CD14-positive monocyte (primary cell): ENCODE data around the gene NOP14. TPM values are rescaled to one million over a fixed set of nuclear protein-coding genes. Genes with fewer than 3 reads are reported as not detected.
"Not testable (repeated sequence)": the region's sequence is repeated elsewhere in the genome, so short reads cannot be mapped to it uniquely, and the experiment has no call there.

Experiments
- DNase-seq, 3 donors: peaks; one replicate each; pipeline ENCODE4 v3.0.0-alpha.2; 2011 to 2022
- H2AFZ ChIP-seq: 2 replicates; pipeline ENCODE4 v1.6.0; 2012; ENCODE audit warnings: mild to moderate bottlenecking, low read depth, low read length, inconsistent platforms; ENCODE audit not compliant: insufficient read depth, poor library complexity, severe bottlenecking
- H3K27ac ChIP-seq, 2 donors: 1 replicate in 1 of 2; 2 replicates in 1 of 2; pipeline ENCODE4 v1.5.1; 2012 to 2013; ENCODE audit warnings: low read length in 2 of 2, control low read depth in 1 of 2, inconsistent platforms in 1 of 2, low read depth in 1 of 2, mild to moderate bottlenecking in 1 of 2
- H3K27me3 ChIP-seq, 2 donors: one replicate each; pipeline versions ENCODE4 v1.6.0 to v1.6.1; 2011 to 2013; ENCODE audit warnings: low read length in 2 of 2; ENCODE audit not compliant: control insufficient read depth in 2 of 2, insufficient read depth in 2 of 2
- H3K36me3 ChIP-seq, 2 donors: replicated peaks in 1 of 2; 1 replicate in 1 of 2; 2 replicates in 1 of 2; pipeline versions ENCODE4 v1.5.1 to v1.6.1; 2012 to 2013; ENCODE audit warnings: low read length in 2 of 2, control low read depth in 1 of 2, inconsistent platforms in 1 of 2, mild to moderate bottlenecking in 1 of 2; ENCODE audit not compliant: insufficient read depth in 2 of 2, control insufficient read depth in 1 of 2
- H3K4me1 ChIP-seq, 2 donors: 1 replicate in 1 of 2; 2 replicates in 1 of 2; pipeline versions ENCODE4 v1.5.1 to v1.6.1; 2012 to 2013; ENCODE audit warnings: low read length in 2 of 2, control low read depth in 1 of 2, inconsistent platforms in 1 of 2, mild to moderate bottlenecking in 1 of 2, moderate library complexity in 1 of 2; ENCODE audit not compliant: insufficient read depth in 2 of 2, control insufficient read depth in 1 of 2
- H3K4me2 ChIP-seq: replicated peaks from 2 replicates; pipeline ENCODE3; 2012; ENCODE audit warnings: low read length, moderate library complexity, mild to moderate bottlenecking; ENCODE audit not compliant: poor library complexity, severe bottlenecking; ENCODE audit errors: extremely low read depth
- H3K4me3 ChIP-seq, 3 experiments: fragments of 200-600 bp in 1 of 3; sonication (generic) in 1 of 3; replicated peaks in 1 of 3; 1 replicate in 2 of 3; 2 replicates in 1 of 3; pipeline ENCODE4 v1.5.1; 2011 to 2013; ENCODE audit warnings: low read length in 3 of 3, mild to moderate bottlenecking in 3 of 3, control low read depth in 2 of 3, low read depth in 2 of 3, inconsistent platforms in 1 of 3, moderate library complexity in 1 of 3
- H3K79me2 ChIP-seq: 2 replicates; pipeline ENCODE4 v1.6.0; 2012; ENCODE audit warnings: mild to moderate bottlenecking, control low read depth, inconsistent platforms, low read length, moderate library complexity; ENCODE audit not compliant: insufficient read depth
- H3K9ac ChIP-seq: 2 replicates; pipeline ENCODE4 v1.6.0; 2017; ENCODE audit warnings: low read length, mild to moderate bottlenecking; ENCODE audit not compliant: insufficient read depth, poor library complexity, severe bottlenecking
- H3K9me3 ChIP-seq, 2 donors: replicated peaks in 1 of 2; 1 replicate in 1 of 2; 2 replicates in 1 of 2; pipeline versions ENCODE4 v1.5.1 to v1.6.1; 2012 to 2013; ENCODE audit warnings: low read length in 2 of 2, control low read depth in 1 of 2; ENCODE audit not compliant: control insufficient read depth in 1 of 2, insufficient read depth in 1 of 2
- H4K20me1 ChIP-seq: 2 replicates; pipeline ENCODE4 v1.6.0; 2012; ENCODE audit warnings: mild to moderate bottlenecking, low read length, control low read depth, moderate library complexity; ENCODE audit not compliant: insufficient read depth
- H3K27ac Mint-ChIP-seq, 7 donors: one replicate each; pipeline ENCODE4 v1.8.0; 2020; ENCODE audit warnings: mild to moderate bottlenecking in 7 of 7, mixed read lengths in 7 of 7, moderate library complexity in 6 of 7, inconsistent platforms in 2 of 7
- H3K27me3 Mint-ChIP-seq, 3 donors: one replicate each; pipeline ENCODE4 v1.8.0; 2021 to 2022; ENCODE audit warnings: low read depth in 3 of 3, mild to moderate bottlenecking in 3 of 3, mixed read lengths in 3 of 3, moderate library complexity in 3 of 3, inconsistent platforms in 1 of 3
- H3K36me3 Mint-ChIP-seq, 2 donors: one replicate each; pipeline ENCODE4 v1.8.0; 2020; ENCODE audit warnings: mixed read lengths in 2 of 2, inconsistent platforms in 1 of 2, mild to moderate bottlenecking in 1 of 2
- H3K4me1 Mint-ChIP-seq: one replicate; pipeline ENCODE4 v1.8.0; 2020; ENCODE audit warnings: mild to moderate bottlenecking, mixed read lengths
- H3K4me3 Mint-ChIP-seq, 2 donors: one replicate each; pipeline ENCODE4 v1.8.0; 2020; ENCODE audit warnings: mild to moderate bottlenecking in 2 of 2, mixed read lengths in 2 of 2, moderate library complexity in 1 of 2
- H3K9me3 Mint-ChIP-seq, 7 donors: one replicate each; pipeline ENCODE4 v1.8.0; 2020 to 2022; ENCODE audit warnings: mixed read lengths in 7 of 7, mild to moderate bottlenecking in 6 of 7, moderate library complexity in 6 of 7, inconsistent platforms in 2 of 7
- WGBS: methylation state at CpG from one replicate; pipeline ENCODE4 v1.1.5; 2013; ENCODE audit warnings: missing lambda C conversion rate; ENCODE audit not compliant: insufficient coverage; 5-methylcytosine and 5-hydroxymethylcytosine counted together
- intact Hi-C, 2 donors: fragments of 100-400 bp; cut with micrococcal nuclease; formaldehyde crosslinking; loops; one replicate each; pipeline versions ENCODE4 v1.15.0 to v1.15.1; 2023
- polyA plus RNA-seq, 3 donors: library from polyadenylated mRNA; depleted of rRNA in 1 of 3; unstranded in 2 of 3; stranded (reverse) in 1 of 3; fragments of 300-500 nt in 2 of 3; fragments of >200 nt in 1 of 3; fragmentation: Illumina TruSeq in 2 of 3; gene quantifications; 1 replicate in 2 of 3; 2 replicates in 1 of 3; pipeline ENCODE4 v1.2.3, GENCODE V29; 2012 to 2021

The NOP14 gene
- polyA plus RNA-seq, 3 donors, result 3.9 to 6.2 (median 4.3) TPM

- DNase-seq, H3K4me3 Mint-ChIP-seq: not testable (repeated sequence)
Observed at GRCh38 chr4:2918714-2919113, 44.5 kb downstream of the NOP14 start.

GRCh38 chr4:2918300-2918699 is 44.9 kb downstream of the NOP14 start:
- no CpG with 5 or more reads among the region's 2 CpGs for WGBS
- not testable (repeated sequence) for H3K27ac ChIP-seq

More at GRCh38 chr4:2918714-2919113, 44.5 kb downstream of the NOP14 start:
- Mint-ChIP-seq H3K36me3 (peaks cover 82 to 97% of the 10 kb centered on the region in 2 donors), H3K27ac (peak overlapping the region in 1 of 7 donors; percentile 6), H3K4me1 (peaks cover 19% of the 10 kb centered on the region)
- H3K27me3 ChIP-seq, H3K9me3 Mint-ChIP-seq, H3K9ac ChIP-seq, H3K4me2 ChIP-seq, H3K79me2 ChIP-seq, H3K4me3 ChIP-seq, intact Hi-C loops, H3K9me3 ChIP-seq, H3K27me3 Mint-ChIP-seq, H2AFZ ChIP-seq, H3K4me1 ChIP-seq, H3K27ac ChIP-seq: not testable (repeated sequence)
- Histone ChIP-seq H4K20me1 (peaks cover 52% of the 10 kb centered on the region), H3K36me3 (peaks cover 39 to 88% of the 10 kb centered on the region in 2 donors)
- 100% methylated on average over 1 of the region's 8 CpGs for WGBS

GRCh38 chr4:2916696-2917095 is 46.5 kb downstream of the NOP14 start:
- H3K4me3 Mint-ChIP-seq, H3K27me3 ChIP-seq, H3K4me1 Mint-ChIP-seq, intact Hi-C loops, H3K9ac ChIP-seq, H3K27ac ChIP-seq, H3K27me3 Mint-ChIP-seq, H3K4me1 ChIP-seq, H2AFZ ChIP-seq, H3K4me2 ChIP-seq, H3K9me3 Mint-ChIP-seq, H3K9me3 ChIP-seq, DNase-seq, H3K79me2 ChIP-seq, H3K4me3 ChIP-seq: not testable (repeated sequence)
- Histone ChIP-seq H4K20me1 (peaks cover 43% of the 10 kb centered on the region), H3K36me3 (peaks cover 37 to 88% of the 10 kb centered on the region in 2 donors)
- peaks cover 84 to 97% of the 10 kb centered on the region in 2 donors for H3K36me3 Mint-ChIP-seq
- WGBS, result no CpG with 5 or more reads among the region's 2 CpGs
- H3K27ac Mint-ChIP-seq, result peak overlapping the region in 1 of 7 donors; percentile 58

More at GRCh38 chr4:2918300-2918699, 44.9 kb downstream of the NOP14 start:
- Mint-ChIP-seq H3K4me1 (peaks cover 20% of the 10 kb centered on the region), H3K36me3 (peaks cover 80 to 97% of the 10 kb centered on the region in 2 donors)
- H3K4me3 Mint-ChIP-seq, H2AFZ ChIP-seq, H3K4me2 ChIP-seq, intact Hi-C loops, DNase-seq, H3K27ac Mint-ChIP-seq, H3K9ac ChIP-seq, H3K4me1 ChIP-seq, H3K27me3 ChIP-seq, H3K9me3 Mint-ChIP-seq, H3K4me3 ChIP-seq, H3K27me3 Mint-ChIP-seq, H3K79me2 ChIP-seq, H3K9me3 ChIP-seq: not testable (repeated sequence)
- Histone ChIP-seq H4K20me1 (peaks cover 52% of the 10 kb centered on the region), H3K36me3 (peaks cover 35 to 88% of the 10 kb centered on the region in 2 donors)
